Neural crest cell (in vitro differentiated cells): Measurements from ENCODE around the gene IMPA2. TPM values are rescaled to one million over a fixed set of nuclear protein-coding genes. Genes with fewer than 3 reads are reported as not detected.
"Not testable (repeated sequence)": the region's sequence is repeated elsewhere in the genome, so short reads cannot be mapped to it uniquely, and the experiment has no call there.

Experiments used
- DNase-seq: peaks from one replicate; pipeline ENCODE4 v3.0.0; 2021; ENCODE audit warnings: low read depth, mixed read lengths, low spot score
- H3K27ac Mint-ChIP-seq: one replicate; pipeline ENCODE4 v1.8.0; 2021; ENCODE audit warnings: mild to moderate bottlenecking, mixed read lengths; ENCODE audit not compliant: unreplicated experiment
- H3K27me3 Mint-ChIP-seq: 2 replicates; pipeline ENCODE4 v1.8.0; 2021; ENCODE audit warnings: low read depth, mild to moderate bottlenecking, mixed read lengths
- H3K36me3 Mint-ChIP-seq: 2 replicates; pipeline ENCODE4 v1.8.0; 2021; ENCODE audit warnings: low read depth, mild to moderate bottlenecking, mixed read lengths
- H3K4me1 Mint-ChIP-seq: 2 replicates; pipeline ENCODE4 v1.8.0; 2021; ENCODE audit warnings: mixed read lengths
- H3K4me3 Mint-ChIP-seq: one replicate; pipeline ENCODE4 v1.8.0; 2021; ENCODE audit warnings: mild to moderate bottlenecking, mixed read lengths
- H3K9me3 Mint-ChIP-seq: 2 replicates; pipeline ENCODE4 v1.8.0; 2021; ENCODE audit warnings: mixed read lengths
- CTCF ChIP-seq: fragments of 200-600 bp; sonication (generic); conservative IDR thresholded peaks from 2 replicates; pipeline ENCODE4 v1.5.0; 2021; ENCODE audit warnings: antibody characterized with exemption, mild to moderate bottlenecking
- total RNA-seq: library from RNA; stranded (reverse); gene quantifications from 2 replicates; pipeline ENCODE4 v1.2.1, GENCODE V29; 2021

Gene IMPA2
- total RNA-seq, 1 donor from 2014 or later, result 51.3 TPM

- Mint-ChIP-seq H3K27me3 (no peaks in the 10 kb centered on the region), H3K4me1 (peaks cover 11% of the 10 kb centered on the region), H3K9me3 (no peaks in the 10 kb centered on the region), H3K4me3 (no peak overlapping the region), H3K27ac (no peak overlapping the region), H3K36me3 (no peaks in the 10 kb centered on the region)
- no peak for TF ChIP-seq CTCF
- DNase-seq, result no peak
Observed at GRCh38 chr18:11944252-11944651, 37.1 kb upstream of the IMPA2 start.

DNA sequence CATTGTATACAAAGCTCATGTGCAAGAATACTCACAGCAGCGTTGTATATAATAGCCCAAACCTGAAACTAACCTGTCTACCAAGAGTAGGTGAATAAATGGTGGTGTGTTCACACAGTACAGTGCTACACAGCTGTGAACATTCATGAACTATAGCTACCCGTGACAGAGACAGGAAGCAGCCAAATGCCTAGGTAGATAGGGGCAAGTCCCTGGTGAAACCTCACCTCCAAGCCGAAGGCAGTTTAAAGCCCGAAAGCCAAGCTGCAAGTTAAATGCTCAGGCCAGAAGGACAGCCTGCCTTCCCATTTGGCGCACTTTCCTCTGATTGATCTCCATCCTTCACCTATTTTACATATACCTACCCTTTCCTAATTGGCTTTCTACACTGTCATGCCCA, 36.5 kb upstream of the IMPA2 start:
- no peak for DNase-seq
- no peaks in the 10 kb centered on the region for H3K36me3 Mint-ChIP-seq

DNA sequence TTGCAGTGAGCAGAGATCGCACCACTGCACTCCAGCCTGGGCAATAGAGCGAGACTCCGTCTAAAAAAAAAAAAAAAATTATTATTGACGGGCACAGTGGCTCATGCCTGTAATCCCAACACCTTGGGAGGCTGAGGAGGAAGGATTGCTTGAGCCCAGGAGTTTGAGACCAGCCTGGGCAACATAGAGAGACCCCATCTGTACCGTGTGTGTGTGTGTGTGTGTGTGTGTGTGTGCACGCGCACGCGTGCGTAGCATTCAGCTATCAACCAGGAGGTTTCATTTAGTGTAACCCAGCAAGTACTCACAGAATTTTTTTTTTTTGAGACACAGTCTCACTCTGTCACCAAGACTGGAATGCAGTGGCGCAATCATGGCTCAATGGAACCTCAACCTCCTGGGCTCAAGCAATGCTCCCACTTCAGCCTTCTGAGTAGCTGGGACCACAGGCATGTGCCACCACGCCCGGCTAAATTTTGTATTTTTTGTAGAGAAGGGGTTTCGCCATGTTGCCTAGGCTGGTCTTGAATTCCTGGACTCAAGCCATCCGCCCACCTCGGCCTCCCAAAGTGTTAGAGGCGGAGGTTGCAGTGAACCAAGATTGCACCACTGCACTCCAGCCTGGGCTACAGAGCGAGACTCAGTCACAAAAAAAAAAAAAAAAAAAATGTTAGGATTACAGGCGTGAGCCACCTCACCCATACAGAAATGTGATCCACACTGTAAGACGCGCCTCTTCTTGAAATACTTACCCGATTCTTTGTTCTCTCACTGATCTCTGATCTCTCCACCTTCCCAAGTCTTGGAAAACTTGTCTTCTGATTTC, 35.3 kb upstream of the IMPA2 start:
- not testable (repeated sequence) for H3K36me3 Mint-ChIP-seq, H3K27me3 Mint-ChIP-seq, DNase-seq, H3K4me3 Mint-ChIP-seq, H3K9me3 Mint-ChIP-seq, H3K27ac Mint-ChIP-seq
- H3K4me1 Mint-ChIP-seq, result peaks cover 11% of the 10 kb centered on the region

More for the DNA sequence above, 36.5 kb upstream of the IMPA2 start:
- no peak overlapping the region for H3K27ac Mint-ChIP-seq
- H3K27me3 Mint-ChIP-seq, result no peaks in the 10 kb centered on the region
- TF ChIP-seq CTCF, result no peak
- no peaks in the 10 kb centered on the region for H3K9me3 Mint-ChIP-seq
- H3K4me1 Mint-ChIP-seq, result peaks cover 11% of the 10 kb centered on the region
- H3K4me3 Mint-ChIP-seq, result no peak overlapping the region

- Mint-ChIP-seq H3K4me1 (peaks cover 11% of the 10 kb centered on the region), H3K36me3 (no peaks in the 10 kb centered on the region), H3K9me3 (no peaks in the 10 kb centered on the region), H3K27ac (no peak overlapping the region), H3K4me3 (peak overlapping the region; percentile 13), H3K27me3 (no peaks in the 10 kb centered on the region)
- no peak for DNase-seq
- TF ChIP-seq CTCF, result no peak
Observed at GRCh38 chr18:11946756-11947155, 34.6 kb upstream of the IMPA2 start.

DNA sequence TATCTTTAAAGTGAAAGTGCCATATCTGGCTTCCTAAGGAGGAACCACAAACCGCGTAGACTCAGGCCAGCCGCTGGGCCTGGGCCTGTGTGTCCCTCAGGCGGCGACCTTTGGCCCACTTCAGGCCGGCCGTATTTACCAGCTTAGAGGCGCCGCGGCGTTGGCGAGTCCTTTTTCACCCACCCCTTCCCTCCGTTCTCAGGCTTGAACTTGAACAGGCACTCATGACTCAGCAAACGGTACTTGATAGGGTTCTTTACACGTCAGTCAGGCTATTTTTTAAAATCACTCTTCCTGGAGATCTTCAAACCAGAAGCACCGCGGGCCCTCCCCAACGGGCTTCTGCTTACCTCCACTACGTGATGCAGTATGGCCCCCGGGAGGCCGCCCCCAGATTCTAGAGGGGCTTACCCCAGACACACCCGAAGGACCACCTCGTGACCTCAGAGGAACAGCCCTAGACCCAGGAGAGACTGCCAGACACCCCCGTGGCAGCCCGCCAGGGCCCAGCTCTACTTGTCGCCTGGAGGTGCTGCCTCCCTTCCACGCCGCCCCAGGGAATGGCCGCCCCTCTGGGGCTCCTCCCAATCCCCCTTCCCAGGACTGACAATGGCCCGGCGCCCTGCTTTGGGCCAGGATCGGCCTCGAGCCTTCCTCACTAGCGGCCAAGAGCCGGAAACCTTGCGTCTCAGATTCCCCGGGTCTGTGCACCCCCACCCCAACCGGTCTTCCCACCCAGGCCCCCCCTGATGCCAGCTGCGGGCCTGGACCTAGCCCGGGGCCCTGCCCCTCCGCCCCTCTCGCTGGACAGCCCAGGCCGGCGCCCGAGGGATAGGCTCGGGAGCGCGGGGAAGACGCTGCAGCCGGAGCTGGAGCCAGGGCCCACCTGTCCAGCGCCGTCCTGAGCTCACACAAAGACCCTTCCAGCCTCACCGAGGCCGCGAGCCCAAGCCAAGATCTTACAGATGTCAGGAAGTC, 33.8 kb upstream of the IMPA2 start:
- H3K9me3 Mint-ChIP-seq, result no peaks in the 10 kb centered on the region
- peaks cover 11% of the 10 kb centered on the region for H3K4me1 Mint-ChIP-seq
- no peaks in the 10 kb centered on the region for H3K27me3 Mint-ChIP-seq
- peak; percentile 55 for DNase-seq
- no peak for TF ChIP-seq CTCF
- H3K27ac Mint-ChIP-seq, result peak overlapping the region; percentile 71
- H3K36me3 Mint-ChIP-seq, result no peaks in the 10 kb centered on the region
- peak overlapping the region; percentile 85 for H3K4me3 Mint-ChIP-seq
